Mucosa of descending colon (tissue), 3 donors: Measurements from ENCODE around the gene ELAC1. TPM values are rescaled to one million over a fixed set of nuclear protein-coding genes. Genes with fewer than 3 reads are reported as not detected.

Source experiments
- ATAC-seq: fragments of 200-7000 bp; cut with Tn5 transposase; one replicate; pipeline ENCODE4 v1.9.1; 2020; ENCODE audit warnings: mild to moderate bottlenecking, moderate library complexity
- DNase-seq, 3 donors: peaks; one replicate each; pipeline ENCODE4 v3.0.0-alpha.2; 2020
- H3K36me3 ChIP-seq: fragments of 200-600 bp; one replicate; pipeline ENCODE4 v1.8.0; 2021; ENCODE audit warnings: low read depth, mild to moderate bottlenecking
- H3K4me1 ChIP-seq: fragments of 200-600 bp; one replicate; pipeline ENCODE4 v1.8.0; 2021; ENCODE audit warnings: low read depth, mild to moderate bottlenecking
- H3K4me3 ChIP-seq: fragments of 200-600 bp; one replicate; pipeline ENCODE4 v1.8.0; 2021; ENCODE audit warnings: mild to moderate bottlenecking
- H3K9me3 ChIP-seq: fragments of 200-600 bp; one replicate; pipeline ENCODE4 v1.8.0; 2021; ENCODE audit warnings: mild to moderate bottlenecking
- intact Hi-C, 2 donors: fragments of 100-400 bp; cut with DNase I in 1 of 2; cut with micrococcal nuclease in 1 of 2; formaldehyde crosslinking; loops; one replicate each; pipeline versions ENCODE4 v1.11.0 to v1.11.1; 2022; cut with DNase I, micrococcal nuclease
- total RNA-seq, 3 donors: library from RNA; stranded (reverse); fragmentation: NEBNext Ultra II Directional in 2 of 3; extraction: Animal tissue kit (Norgen Biotek cat#: 25700) in 2 of 3; gene quantifications; one replicate each; pipeline versions ENCODE4 v1.2.1 to v1.2.4, GENCODE V29; 2021 to 2023
- TF ChIP-seq, protein P1 (sequence below): fragments of 200-600 bp; IDR thresholded peaks from one replicate; pipeline ENCODE4 v1.8.0; 2022; ENCODE audit warnings: antibody characterized with exemption, mild to moderate bottlenecking
- donor health status: DM: no; HTN: no; CAD: no; lungs with moderate emphysema.
- donor health status: DM: no; HTN: no; CAD: no.
- donor health status: DM: no; HTN: yes; CAD: no.

The ELAC1 gene
- total RNA-seq, 3 donors from 2014 or later: 5.3 to 11.5 (median 11.3) TPM

DNA sequence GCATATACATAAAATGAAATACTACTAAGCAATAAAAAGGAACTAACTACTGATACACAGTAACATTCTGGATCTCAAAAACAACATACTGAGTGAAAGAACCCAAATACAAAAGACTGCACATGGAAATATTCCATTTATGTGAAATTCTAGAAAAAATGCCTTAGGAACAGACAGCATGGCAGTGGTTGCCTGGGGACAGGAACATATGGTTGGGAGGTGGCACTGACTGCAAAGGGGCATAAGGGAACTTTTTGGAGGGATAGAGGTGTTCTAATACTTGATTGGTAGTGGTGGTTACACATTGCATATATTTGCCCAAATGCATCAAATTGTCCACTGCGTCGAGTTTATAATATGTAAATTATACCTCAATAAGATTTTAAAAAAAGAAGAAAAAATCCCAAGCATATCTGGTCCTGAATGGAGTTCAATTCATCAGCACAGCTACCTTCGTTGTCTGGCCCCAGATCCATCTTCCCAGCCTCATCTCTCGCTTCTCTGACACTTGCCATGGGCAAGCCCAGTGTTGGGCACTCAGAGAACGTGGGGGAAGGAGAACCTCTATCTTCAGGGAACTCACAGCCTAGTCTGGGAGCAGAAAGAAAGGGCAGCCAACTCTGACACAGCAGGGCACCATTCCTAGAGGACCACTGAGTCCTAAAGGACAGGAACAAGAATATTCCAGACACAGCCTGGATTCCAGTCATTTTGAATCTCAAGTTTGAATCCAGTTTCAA, 53.6 kb downstream of the ELAC1 start:
- intact Hi-C loops: no loop called here
- no peaks in the 10 kb centered on the region for H3K36me3 ChIP-seq

GRCh38 chr18:51025512-51025911, 57.7 kb downstream of the ELAC1 start:
- H3K9me3 ChIP-seq: no peaks in the 10 kb centered on the region
- H3K4me1 ChIP-seq: peaks cover 2% of the 10 kb centered on the region
- no peaks in the 10 kb centered on the region for H3K36me3 ChIP-seq
- TF ChIP-seq, protein P1, sequence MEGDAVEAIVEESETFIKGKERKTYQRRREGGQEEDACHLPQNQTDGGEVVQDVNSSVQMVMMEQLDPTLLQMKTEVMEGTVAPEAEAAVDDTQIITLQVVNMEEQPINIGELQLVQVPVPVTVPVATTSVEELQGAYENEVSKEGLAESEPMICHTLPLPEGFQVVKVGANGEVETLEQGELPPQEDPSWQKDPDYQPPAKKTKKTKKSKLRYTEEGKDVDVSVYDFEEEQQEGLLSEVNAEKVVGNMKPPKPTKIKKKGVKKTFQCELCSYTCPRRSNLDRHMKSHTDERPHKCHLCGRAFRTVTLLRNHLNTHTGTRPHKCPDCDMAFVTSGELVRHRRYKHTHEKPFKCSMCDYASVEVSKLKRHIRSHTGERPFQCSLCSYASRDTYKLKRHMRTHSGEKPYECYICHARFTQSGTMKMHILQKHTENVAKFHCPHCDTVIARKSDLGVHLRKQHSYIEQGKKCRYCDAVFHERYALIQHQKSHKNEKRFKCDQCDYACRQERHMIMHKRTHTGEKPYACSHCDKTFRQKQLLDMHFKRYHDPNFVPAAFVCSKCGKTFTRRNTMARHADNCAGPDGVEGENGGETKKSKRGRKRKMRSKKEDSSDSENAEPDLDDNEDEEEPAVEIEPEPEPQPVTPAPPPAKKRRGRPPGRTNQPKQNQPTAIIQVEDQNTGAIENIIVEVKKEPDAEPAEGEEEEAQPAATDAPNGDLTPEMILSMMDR: no peak
- no peak overlapping the region for H3K4me3 ChIP-seq
- DNase-seq (no peak), ATAC-seq (no peak)
- intact Hi-C loops: no loop called here

More for the DNA sequence above, 53.6 kb downstream of the ELAC1 start:
- no peaks in the 10 kb centered on the region for H3K9me3 ChIP-seq
- H3K4me3 ChIP-seq: no peak overlapping the region
- no peaks in the 10 kb centered on the region for H3K4me1 ChIP-seq
- DNase-seq (no peak), ATAC-seq (no peak)
- TF ChIP-seq, protein P1: no peak

GRCh38 chr18:51028201-51028805, 60.5 kb downstream of the ELAC1 start:
- Histone ChIP-seq H3K4me3 (no peak overlapping the region), H3K4me1 (peaks cover 7% of the 10 kb centered on the region), H3K9me3 (no peaks in the 10 kb centered on the region), H3K36me3 (no peaks in the 10 kb centered on the region)
- intact Hi-C loops: no loop called here
- ATAC-seq (peak; percentile 38), DNase-seq (peak in 1 of 3 donors; percentile 62)
- TF ChIP-seq, protein P1: no peak

GRCh38 chr18:51029378-51029693, 61.5 kb downstream of the ELAC1 start:
- no peak overlapping the region for H3K4me3 ChIP-seq
- ATAC-seq (no peak), DNase-seq (no peak)
- TF ChIP-seq, protein P1: no peak
- intact Hi-C loops: no loop called here
- H3K36me3 ChIP-seq: no peaks in the 10 kb centered on the region
- no peaks in the 10 kb centered on the region for H3K9me3 ChIP-seq
- H3K4me1 ChIP-seq: peaks cover 7% of the 10 kb centered on the region

- H3K4me3 ChIP-seq: peak within 1 kb of the TSS; percentile 80
- H3K4me1 ChIP-seq: peaks cover 7% of the 10 kb centered on the region
- H3K36me3 ChIP-seq: no peaks in the 10 kb centered on the region
- H3K9me3 ChIP-seq: no peaks in the 10 kb centered on the region
- peak; percentile 95 to 99 (median 97) for DNase-seq
- intact Hi-C loops: no loop called here
- TF ChIP-seq, protein P1: no peak
- peak; percentile 92 for ATAC-seq
Measured at GRCh38 chr18:51029694-51030536, 62.1 kb downstream of the ELAC1 start, which contains the start of gene SMAD4. Gene SMAD4, plus strand, starts transcription at chr18:51030213. Its CDS starts 16,834 bp downstream, at chr18:51047047.
